GM23338 (cell line): ENCODE measurements around the gene RLN2. TPM values are rescaled to one million over a fixed set of nuclear protein-coding genes. Genes with fewer than 3 reads are reported as not detected.
"Not testable (repeated sequence)": the region's sequence is repeated elsewhere in the genome, so short reads cannot be mapped to it uniquely, and the experiment has no call there.

Experiments
- ATAC-seq: fragments of 200-7000 bp; cut with Tn5 transposase; 3 replicates; pipeline ENCODE4 v1.9.1; 2020
- DNase-seq: peaks from one replicate; pipeline ENCODE4 v3.0.0-alpha.2; 2015; ENCODE audit warnings: low spot score
- H2AFZ ChIP-seq: fragments of 200-600 bp; sonication (generic); 2 replicates; pipeline ENCODE4 v1.8.0; 2016; ENCODE audit warnings: antibody characterized with exemption, mild to moderate bottlenecking, moderate library complexity
- H3F3A ChIP-seq: fragments of 200-600 bp; sonication (generic); replicated peaks from 2 replicates; pipeline ENCODE4 v1.8.0; 2017; ENCODE audit warnings: antibody characterized with exemption, mixed run types, low read depth
- H3K27ac ChIP-seq: fragments of 200-600 bp; sonication (generic); 2 replicates; pipeline ENCODE4 v1.6.1; 2016; ENCODE audit warnings: low read depth
- H3K27me3 ChIP-seq: fragments of 200-600 bp; sonication (generic); 2 replicates; pipeline ENCODE4 v1.8.0; 2016; ENCODE audit warnings: mild to moderate bottlenecking, mixed run types, moderate library complexity; ENCODE audit not compliant: insufficient read depth
- H3K36me3 ChIP-seq: fragments of 200-600 bp; sonication (generic); 2 replicates; pipeline ENCODE4 v1.8.0; 2016; ENCODE audit warnings: mild to moderate bottlenecking; ENCODE audit not compliant: insufficient read depth
- H3K4me1 ChIP-seq: fragments of 200-600 bp; sonication (generic); 2 replicates; pipeline ENCODE4 v1.8.0; 2016; ENCODE audit warnings: mild to moderate bottlenecking, moderate library complexity; ENCODE audit not compliant: insufficient read depth
- H3K4me2 ChIP-seq: fragments of 200-600 bp; sonication (generic); 2 replicates; pipeline ENCODE4 v1.7.1; 2017; ENCODE audit warnings: mixed run types
- H3K4me3 ChIP-seq: fragments of 200-600 bp; sonication (generic); 2 replicates; pipeline ENCODE4 v1.6.1; 2016; ENCODE audit warnings: mixed run types
- H3K79me2 ChIP-seq: fragments of 200-600 bp; sonication (generic); replicated peaks from 2 replicates; pipeline ENCODE4 v1.8.0; 2017; ENCODE audit warnings: mild to moderate bottlenecking; ENCODE audit not compliant: insufficient read depth
- H3K9me2 ChIP-seq: fragments of 200-600 bp; sonication (generic); 2 replicates; pipeline ENCODE4 v1.8.0; 2017; ENCODE audit not compliant: insufficient read depth
- H4K20me1 ChIP-seq: fragments of 200-600 bp; sonication (generic); replicated peaks from 2 replicates; pipeline ENCODE4 v1.8.0; 2017; ENCODE audit warnings: mild to moderate bottlenecking; ENCODE audit not compliant: insufficient read depth
- H3K27ac Mint-ChIP-seq: 2 replicates; pipeline ENCODE4 v1.8.0; 2020; ENCODE audit warnings: inconsistent platforms, mild to moderate bottlenecking, moderate library complexity, mixed read lengths
- H3K27me3 Mint-ChIP-seq: 3 replicates; pipeline ENCODE4 v1.8.0; 2022; ENCODE audit warnings: low read depth, mild to moderate bottlenecking, moderate library complexity, mixed read lengths, inconsistent platforms; ENCODE audit not compliant: insufficient read depth, poor library complexity
- H3K36me3 Mint-ChIP-seq: 3 replicates; pipeline ENCODE4 v1.8.0; 2021; ENCODE audit warnings: low read depth, mild to moderate bottlenecking, inconsistent platforms, moderate library complexity, mixed read lengths
- H3K4me1 Mint-ChIP-seq: 3 replicates; pipeline ENCODE4 v1.8.0; 2020; ENCODE audit warnings: mild to moderate bottlenecking, inconsistent platforms, mixed read lengths
- H3K4me3 Mint-ChIP-seq: 3 replicates; pipeline ENCODE4 v1.8.0; 2021; ENCODE audit warnings: moderate library complexity, mild to moderate bottlenecking, inconsistent platforms, mixed read lengths
- H3K9me3 Mint-ChIP-seq: 3 replicates; pipeline ENCODE4 v1.8.0; 2020; ENCODE audit warnings: moderate library complexity, mild to moderate bottlenecking, inconsistent platforms, mixed read lengths
- CREB1 ChIP-seq: fragments of 250-450 bp; sonication (Bioruptor Pico); IDR thresholded peaks from 2 replicates; pipeline ENCODE4 v1.5.0; 2020; ENCODE audit warnings: low read depth, mild to moderate bottlenecking, moderate library complexity
- ETS1 ChIP-seq: IDR thresholded peaks from 2 replicates; pipeline ENCODE4 v1.6.1; 2016; ENCODE audit warnings: antibody characterized with exemption
- EZH2 ChIP-seq: fragments of 200-600 bp; sonication (generic); IDR thresholded peaks from one replicate; pipeline ENCODE4 v1.8.0; 2017; ENCODE audit warnings: antibody characterized with exemption, mild to moderate bottlenecking, low read depth; ENCODE audit not compliant: unreplicated experiment
- EZH2phosphoT487 ChIP-seq: fragments of 200-600 bp; sonication (generic); IDR thresholded peaks from one replicate; pipeline ENCODE4 v1.8.1; 2018; ENCODE audit warnings: antibody characterized with exemption; ENCODE audit not compliant: unreplicated experiment
- JUNB ChIP-seq: IDR thresholded peaks from one replicate; pipeline ENCODE4 v1.6.1; 2016; ENCODE audit warnings: antibody characterized with exemption; ENCODE audit not compliant: unreplicated experiment
- NANOG ChIP-seq: IDR thresholded peaks from 2 replicates; pipeline ENCODE4 v1.6.1; 2016; ENCODE audit warnings: antibody characterized with exemption, borderline replicate concordance
- POLR2AphosphoS5 ChIP-seq: IDR thresholded peaks from 2 replicates; pipeline ENCODE4 v1.6.1; 2016; ENCODE audit warnings: antibody characterized with exemption, low read depth
- REST ChIP-seq: IDR thresholded peaks from one replicate; pipeline ENCODE4 v1.6.1; 2018; ENCODE audit warnings: antibody characterized with exemption; ENCODE audit not compliant: unreplicated experiment
- STAT1 ChIP-seq: IDR thresholded peaks from one replicate; pipeline ENCODE4 v1.6.1; 2016; ENCODE audit warnings: antibody characterized with exemption; ENCODE audit not compliant: unreplicated experiment
- ZNF114 ChIP-seq: fragments of 250-450 bp; sonication (Bioruptor Pico); IDR thresholded peaks from 2 replicates; pipeline ENCODE4 v1.5.0; 2020; ENCODE audit warnings: mild to moderate bottlenecking, moderate library complexity
- ZNF331 ChIP-seq: fragments of 250-450 bp; sonication (Bioruptor Pico); IDR thresholded peaks from 2 replicates; pipeline ENCODE4 v1.5.0; 2020; ENCODE audit warnings: low read depth, mild to moderate bottlenecking, moderate library complexity
- polyA plus RNA-seq: library from polyadenylated mRNA; unstranded; fragments of >200 nt; fragmentation: Nextera tagmentation; extraction: Ambion mirVana; gene quantifications from 2 replicates; pipeline ENCODE4 v1.2.1, GENCODE V29; 2016
- total RNA-seq: library from RNA; depleted of rRNA; stranded (reverse); fragments of >200 nt; shearing (Covaris generic); gene quantifications from 2 replicates; pipeline ENCODE4 v1.2.3, GENCODE V29; 2014
- TF ChIP-seq, protein P1 (sequence below), 2 experiments: fragments of 200-600 bp in 1 of 2; sonication (generic) in 1 of 2; conservative IDR thresholded peaks; 2 replicates each; pipeline versions ENCODE4 v1.5.1 to v1.6.1; 2016 to 2017; ENCODE audit warnings: antibody characterized with exemption in 2 of 2, low read depth in 2 of 2, mild to moderate bottlenecking in 2 of 2, moderate library complexity in 1 of 2

The RLN2 gene
- total and polyA plus RNA-seq, 2 experiments from 2014 or later: 4.0 to 10.6 TPM

GRCh38 chr9:5336688-5337087 lies 32.2 kb upstream of the RLN2 start:
- ATAC-seq: no peak
- Histone ChIP-seq H3F3A (no peaks in the 10 kb centered on the region), H3K4me1 (no peaks in the 10 kb centered on the region), H2AFZ (no peak overlapping the region), H3K36me3 (no peaks in the 10 kb centered on the region), H3K4me2 (no peak overlapping the region), H3K27ac (no peak overlapping the region), H3K9me2 (no peaks in the 10 kb centered on the region), H3K27me3 (no peaks in the 10 kb centered on the region), H4K20me1 (no peaks in the 10 kb centered on the region), H3K4me3 (no peak overlapping the region), H3K79me2 (no peaks in the 10 kb centered on the region)
- H3K4me3 Mint-ChIP-seq: no peak overlapping the region
- H3K4me1 Mint-ChIP-seq: peaks cover 3% of the 10 kb centered on the region; the same call in 1 of the 3 replicates
- no peaks in the 10 kb centered on the region; the same call in 2 of the 3 replicates for H3K36me3 Mint-ChIP-seq
- no peaks in the 10 kb centered on the region for H3K9me3 Mint-ChIP-seq
- no peak for TF ChIP-seq EZH2
- no peak for TF ChIP-seq NANOG
- no peak for TF ChIP-seq EZH2phosphoT487
- no peak for TF ChIP-seq ETS1
- no peak for TF ChIP-seq ZNF331
- TF ChIP-seq REST: no peak
- TF ChIP-seq ZNF114 (CRISPR knock-in tag): no peak
- TF ChIP-seq, protein P1, sequence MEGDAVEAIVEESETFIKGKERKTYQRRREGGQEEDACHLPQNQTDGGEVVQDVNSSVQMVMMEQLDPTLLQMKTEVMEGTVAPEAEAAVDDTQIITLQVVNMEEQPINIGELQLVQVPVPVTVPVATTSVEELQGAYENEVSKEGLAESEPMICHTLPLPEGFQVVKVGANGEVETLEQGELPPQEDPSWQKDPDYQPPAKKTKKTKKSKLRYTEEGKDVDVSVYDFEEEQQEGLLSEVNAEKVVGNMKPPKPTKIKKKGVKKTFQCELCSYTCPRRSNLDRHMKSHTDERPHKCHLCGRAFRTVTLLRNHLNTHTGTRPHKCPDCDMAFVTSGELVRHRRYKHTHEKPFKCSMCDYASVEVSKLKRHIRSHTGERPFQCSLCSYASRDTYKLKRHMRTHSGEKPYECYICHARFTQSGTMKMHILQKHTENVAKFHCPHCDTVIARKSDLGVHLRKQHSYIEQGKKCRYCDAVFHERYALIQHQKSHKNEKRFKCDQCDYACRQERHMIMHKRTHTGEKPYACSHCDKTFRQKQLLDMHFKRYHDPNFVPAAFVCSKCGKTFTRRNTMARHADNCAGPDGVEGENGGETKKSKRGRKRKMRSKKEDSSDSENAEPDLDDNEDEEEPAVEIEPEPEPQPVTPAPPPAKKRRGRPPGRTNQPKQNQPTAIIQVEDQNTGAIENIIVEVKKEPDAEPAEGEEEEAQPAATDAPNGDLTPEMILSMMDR (conservative IDR thresholded peaks at IDR 0.05; ENCODE audit: low read depth in 2 of 2): no peak
- TF ChIP-seq POLR2AphosphoS5: no peak
- no peak for TF ChIP-seq CREB1 (CRISPR knock-in tag)
- TF ChIP-seq STAT1: no peak
- no peak for TF ChIP-seq JUNB
- no peak overlapping the region for H3K27ac Mint-ChIP-seq
- DNase-seq: no peak
- H3K27me3 Mint-ChIP-seq: no peaks in the 10 kb centered on the region

- not testable (repeated sequence) for H3K4me2 ChIP-seq, H2AFZ ChIP-seq, H3K79me2 ChIP-seq, H3F3A ChIP-seq, H3K4me3 Mint-ChIP-seq, H3K27ac ChIP-seq, DNase-seq, H3K27me3 ChIP-seq, H3K27ac Mint-ChIP-seq, H3K4me3 ChIP-seq, H3K27me3 Mint-ChIP-seq, H3K36me3 ChIP-seq, H3K9me2 ChIP-seq, ATAC-seq, H4K20me1 ChIP-seq
- peaks cover 14% of the 10 kb centered on the region for H3K4me1 ChIP-seq
- H3K36me3 Mint-ChIP-seq: peaks cover 14% of the 10 kb centered on the region; the same call in 2 of the 3 replicates
- H3K9me3 Mint-ChIP-seq: peaks cover 14% of the 10 kb centered on the region
- peaks cover 15% of the 10 kb centered on the region for H3K4me1 Mint-ChIP-seq
These were observed 26.8 kb upstream of the RLN2 start for GRCh38 chr9:5331276-5331675.
